ENCODE results near the gene ALPP.
"Not testable (repeated sequence)": the region's sequence is repeated elsewhere in the genome, so short reads cannot be mapped to it uniquely, and the experiment has no call there.

- TF ChIP-seq, protein P1, sequence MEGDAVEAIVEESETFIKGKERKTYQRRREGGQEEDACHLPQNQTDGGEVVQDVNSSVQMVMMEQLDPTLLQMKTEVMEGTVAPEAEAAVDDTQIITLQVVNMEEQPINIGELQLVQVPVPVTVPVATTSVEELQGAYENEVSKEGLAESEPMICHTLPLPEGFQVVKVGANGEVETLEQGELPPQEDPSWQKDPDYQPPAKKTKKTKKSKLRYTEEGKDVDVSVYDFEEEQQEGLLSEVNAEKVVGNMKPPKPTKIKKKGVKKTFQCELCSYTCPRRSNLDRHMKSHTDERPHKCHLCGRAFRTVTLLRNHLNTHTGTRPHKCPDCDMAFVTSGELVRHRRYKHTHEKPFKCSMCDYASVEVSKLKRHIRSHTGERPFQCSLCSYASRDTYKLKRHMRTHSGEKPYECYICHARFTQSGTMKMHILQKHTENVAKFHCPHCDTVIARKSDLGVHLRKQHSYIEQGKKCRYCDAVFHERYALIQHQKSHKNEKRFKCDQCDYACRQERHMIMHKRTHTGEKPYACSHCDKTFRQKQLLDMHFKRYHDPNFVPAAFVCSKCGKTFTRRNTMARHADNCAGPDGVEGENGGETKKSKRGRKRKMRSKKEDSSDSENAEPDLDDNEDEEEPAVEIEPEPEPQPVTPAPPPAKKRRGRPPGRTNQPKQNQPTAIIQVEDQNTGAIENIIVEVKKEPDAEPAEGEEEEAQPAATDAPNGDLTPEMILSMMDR (IDR thresholded peaks at IDR 0.05): not testable (repeated sequence)
- not testable (repeated sequence) for TF ChIP-seq POLR2A (IDR thresholded peaks at IDR 0.05; ENCODE audit: low read depth); POLR2AphosphoS5 (IDR thresholded peaks at IDR 0.05); EP300 (IDR thresholded peaks at IDR 0.05)
Observed at GRCh38 chr2:232378735-232379151, at the start of gene ALPP.

Data from esophagus muscularis mucosa (tissue), 4 donors.